ENCODE results near the gene CETN1. TPM values are rescaled to one million over a fixed set of nuclear protein-coding genes. Genes with fewer than 3 reads are reported as not detected.

The CETN1 gene
- total RNA-seq (2021): not detected in 2 replicates
- Bru-seq, nascent RNA: percentile 20 among the genes with signal in this experiment
- BruChase-seq, experiment 1, labeled RNA remaining after a 2-hour chase: not detected
- not detected for BruChase-seq, experiment 2, labeled RNA remaining after a 6-hour chase
- long read RNA-seq: 0 reads

- H3K36me3 ChIP-seq (ENCODE audit: insufficient read depth, low read length, poor library complexity, severe bottlenecking): no peaks in the 10 kb centered on the region
- POLR2A ChIA-PET (ENCODE audit: low non-redundant PET): no interaction called here
- no peaks in the 10 kb centered on the region for H3K4me1 ChIP-seq (ENCODE audit: insufficient read depth, low read length, poor library complexity, severe bottlenecking)
- no peaks in the 10 kb centered on the region for H3K27me3 ChIP-seq (replicated peaks; ENCODE audit: insufficient read depth, low read depth, low read length, poor library complexity)
- TF ChIP-seq CTCF (conservative IDR thresholded peaks at IDR 0.05; ENCODE audit: low read depth, low read length) (no peak), EZH2 (IDR thresholded peaks at IDR 0.05; ENCODE audit: borderline replicate concordance, low read depth, low read length, poor library complexity, severe bottlenecking) (no peak)
- intact Hi-C loops (cut with micrococcal nuclease; ENCODE audit: unreplicated experiment): no loop called here
- BruUV-seq (replicated peaks): no TSS peak
- no peak within 1 kb of the TSS for H3K27ac ChIP-seq (ENCODE audit: low read depth, low read length, poor library complexity, severe bottlenecking)
- CTCF ChIA-PET: no interaction called here
- no peak for DNase-seq (ENCODE audit: low spot score)
- no peaks in the 10 kb centered on the region for H3K9me3 ChIP-seq (ENCODE audit: low read depth, low read length, poor library complexity, severe bottlenecking)
- no peak within 1 kb of the TSS for H3K4me3 ChIP-seq (ENCODE audit: low read depth, low read length, poor library complexity, severe bottlenecking)
These were observed at the start of gene CETN1 for GRCh38 chr18:580154-580553. Gene CETN1, plus strand, starts transcription at chr18:580380. Its CDS starts 29 bp downstream, at chr18:580409.

- H3K4me3 ChIP-seq (ENCODE audit: low read depth, low read length, poor library complexity, severe bottlenecking): no peak overlapping the region
- no peaks in the 10 kb centered on the region for H3K36me3 ChIP-seq (ENCODE audit: insufficient read depth, low read length, poor library complexity, severe bottlenecking)
- no peaks in the 10 kb centered on the region for H3K9me3 ChIP-seq (ENCODE audit: low read depth, low read length, poor library complexity, severe bottlenecking)
- intact Hi-C loops (cut with micrococcal nuclease; ENCODE audit: unreplicated experiment): no loop called here
- DNase-seq (ENCODE audit: low spot score): no peak
- H3K27ac ChIP-seq (ENCODE audit: low read depth, low read length, poor library complexity, severe bottlenecking): no peak overlapping the region
- H3K4me1 ChIP-seq (ENCODE audit: insufficient read depth, low read length, poor library complexity, severe bottlenecking): no peaks in the 10 kb centered on the region
- H3K27me3 ChIP-seq (replicated peaks; ENCODE audit: insufficient read depth, low read depth, low read length, poor library complexity): no peaks in the 10 kb centered on the region
- ChIA-PET POLR2A (ENCODE audit: low non-redundant PET) (no interaction called here), CTCF (no interaction called here)
- TF ChIP-seq EZH2 (IDR thresholded peaks at IDR 0.05; ENCODE audit: borderline replicate concordance, low read depth, low read length, poor library complexity, severe bottlenecking): no peak
- TF ChIP-seq CTCF (conservative IDR thresholded peaks at IDR 0.05; ENCODE audit: low read depth, low read length): no peak
- no TSS peak for BruUV-seq (replicated peaks)
These were observed 48.2 kb upstream of the CETN1 start for GRCh38 chr18:532018-532417.

- Histone ChIP-seq H3K36me3 (ENCODE audit: insufficient read depth, low read length, poor library complexity, severe bottlenecking) (no peaks in the 10 kb centered on the region), H3K27ac (ENCODE audit: low read depth, low read length, poor library complexity, severe bottlenecking) (no peak overlapping the region), H3K9me3 (ENCODE audit: low read depth, low read length, poor library complexity, severe bottlenecking) (no peaks in the 10 kb centered on the region), H3K4me3 (ENCODE audit: low read depth, low read length, poor library complexity, severe bottlenecking) (no peak overlapping the region), H3K4me1 (ENCODE audit: insufficient read depth, low read length, poor library complexity, severe bottlenecking) (no peaks in the 10 kb centered on the region), H3K27me3 (replicated peaks; ENCODE audit: insufficient read depth, low read depth, low read length, poor library complexity) (no peaks in the 10 kb centered on the region)
- BruUV-seq (replicated peaks): no TSS peak
- intact Hi-C loops (cut with micrococcal nuclease; ENCODE audit: unreplicated experiment): no loop called here
- POLR2A ChIA-PET (ENCODE audit: low non-redundant PET): no interaction called here
- DNase-seq (ENCODE audit: low spot score): no peak
- CTCF ChIA-PET: no interaction called here
- TF ChIP-seq EZH2 (IDR thresholded peaks at IDR 0.05; ENCODE audit: borderline replicate concordance, low read depth, low read length, poor library complexity, severe bottlenecking): no peak
- no peak for TF ChIP-seq CTCF (conservative IDR thresholded peaks at IDR 0.05; ENCODE audit: low read depth, low read length)
These were observed 47.5 kb upstream of the CETN1 start for GRCh38 chr18:532632-533031.

Measured in A673 (cell line).